PC-3 (cell line): ENCODE data around the gene HRH3. TPM values are rescaled to one million over a fixed set of nuclear protein-coding genes. Genes with fewer than 3 reads are reported as not detected.

Source experiments
- ATAC-seq: fragments of 200-7000 bp; cut with Tn5 transposase; 2 replicates; pipeline ENCODE4 v1.9.1; 2020; ENCODE audit warnings: mild to moderate bottlenecking, moderate library complexity
- BruUV-seq: library from RNA; stranded (reverse); fragments of 400-500 nt; replicated peaks from 2 replicates; lab custom pipeline; 2021; lab: Mats Ljungman, UMichigan
- CTCF ChIA-PET: fragments of 300-600 bp; sonication (Branson Sonifier 250); formaldehyde crosslinking; loops from one replicate; lab custom pipeline; 2022; ENCODE audit warnings: antibody characterized with exemption; lab: Charles Lee
- POLR2A ChIA-PET: fragments of 300-600 bp; sonication (Branson Sonifier 250); formaldehyde crosslinking; loops from one replicate; lab custom pipeline; 2022; ENCODE audit warnings: antibody characterized with exemption; ENCODE audit not compliant: unreplicated experiment; lab: Charles Lee
- DNase-seq: peaks from one replicate; pipeline ENCODE4 v3.0.0-alpha.2; 2015
- H2AFZ ChIP-seq: fragments of 300-600 bp; sonication (generic); 2 replicates; pipeline ENCODE4 v1.6.0; 2016; ENCODE audit warnings: antibody characterized with exemption, low read length
- H3F3A ChIP-seq: fragments of 300-600 bp; sonication (generic); one replicate; pipeline ENCODE4 v1.6.0; 2017; ENCODE audit warnings: antibody characterized with exemption, low read length, control low read depth, mild to moderate bottlenecking; ENCODE audit not compliant: unreplicated experiment
- H3K27ac ChIP-seq: fragments of 300-600 bp; sonication (generic); 2 replicates; pipeline ENCODE4 v1.5.1; 2016; ENCODE audit warnings: mild to moderate bottlenecking, low read length
- H3K27me3 ChIP-seq: fragments of 300-600 bp; sonication (generic); 2 replicates; pipeline ENCODE4 v1.6.1; 2016; ENCODE audit warnings: low read length, mixed read lengths
- H3K36me3 ChIP-seq: fragments of 300-600 bp; sonication (generic); 2 replicates; pipeline ENCODE4 v1.6.1; 2016; ENCODE audit warnings: low read depth, mixed run types, low read length, mixed read lengths
- H3K4me1 ChIP-seq: fragments of 300-600 bp; sonication (generic); 2 replicates; pipeline ENCODE4 v1.5.1; 2016; ENCODE audit warnings: low read length; ENCODE audit not compliant: insufficient read depth
- H3K4me2 ChIP-seq: fragments of 300-600 bp; sonication (generic); 2 replicates; pipeline ENCODE4 v1.6.0; 2016; ENCODE audit warnings: low read length
- H3K4me3 ChIP-seq: fragments of 300-600 bp; sonication (generic); 2 replicates; pipeline ENCODE4 v1.5.1; 2016; ENCODE audit warnings: mild to moderate bottlenecking, low read length, mixed read lengths
- H3K79me2 ChIP-seq: fragments of 300-600 bp; sonication (generic); 2 replicates; pipeline ENCODE4 v1.6.1; 2017; ENCODE audit warnings: low read length, mixed read lengths
- H3K9ac ChIP-seq: fragments of 300-600 bp; sonication (generic); 2 replicates; pipeline ENCODE4 v1.6.0; 2016; ENCODE audit warnings: mild to moderate bottlenecking, low read length
- H3K9me2 ChIP-seq: fragments of 300-600 bp; sonication (generic); replicated peaks from 2 replicates; pipeline ENCODE4 v1.6.1; 2016; ENCODE audit warnings: mixed run types, low read length, mixed read lengths
- H3K9me3 ChIP-seq: fragments of 300-600 bp; sonication (generic); 2 replicates; pipeline ENCODE4 v1.6.1; 2016; ENCODE audit warnings: low read length, mixed read lengths
- H4K20me1 ChIP-seq: fragments of 300-600 bp; sonication (generic); 2 replicates; pipeline ENCODE4 v1.6.1; 2016; ENCODE audit warnings: low read length, mixed read lengths
- CTCF ChIP-seq: fragments of 300-600 bp; sonication (generic); conservative IDR thresholded peaks from 2 replicates; pipeline ENCODE4 v1.5.1; 2017; ENCODE audit warnings: antibody characterized with exemption, low read depth, mild to moderate bottlenecking, low read length
- EZH2 ChIP-seq: fragments of 300-600 bp; sonication (generic); IDR thresholded peaks from one replicate; pipeline ENCODE4 v1.6.1; 2017; ENCODE audit warnings: antibody characterized with exemption, mild to moderate bottlenecking, low read length; ENCODE audit not compliant: unreplicated experiment
- EZH2phosphoT487 ChIP-seq: fragments of 300-600 bp; sonication (generic); IDR thresholded peaks from 2 replicates; pipeline ENCODE4 v1.6.1; 2018; ENCODE audit warnings: mild to moderate bottlenecking, antibody characterized with exemption, low read length, borderline replicate concordance
- intact Hi-C: fragments of 100-400 bp; cut with micrococcal nuclease; formaldehyde crosslinking; loops from 2 replicates; pipeline ENCODE4 v1.9.0; 2023
- total RNA-seq: library from RNA; depleted of rRNA; stranded (reverse); fragments of >200 nt; gene quantifications from 2 replicates; pipeline ENCODE4 v1.2.3, GENCODE V29; 2014

HRH3 gene
- total RNA-seq, 1 experiment from 2014 or later, result not detected

GRCh38 chr20:62168061-62168460, 52.0 kb downstream of the HRH3 start:
- Histone ChIP-seq H3K4me2 (no peak overlapping the region), H3K27ac (no peak overlapping the region), H3K9me2 (no peaks in the 10 kb centered on the region), H3F3A (no peaks in the 10 kb centered on the region), H2AFZ (no peak overlapping the region), H3K27me3 (no peaks in the 10 kb centered on the region), H3K4me3 (no peak overlapping the region), H3K36me3 (peaks cover 20% of the 10 kb centered on the region), H3K9ac (no peak overlapping the region), H3K4me1 (no peaks in the 10 kb centered on the region), H3K79me2 (no peaks in the 10 kb centered on the region), H4K20me1 (no peaks in the 10 kb centered on the region), H3K9me3 (no peaks in the 10 kb centered on the region)
- ATAC-seq (no peak), DNase-seq (no peak)
- CTCF ChIA-PET, result no interaction called here
- no TSS peak for BruUV-seq
- POLR2A ChIA-PET, result no interaction called here
- intact Hi-C loops, result no loop called here
- TF ChIP-seq EZH2phosphoT487 (no peak), CTCF (no peak), EZH2 (no peak)

- Histone ChIP-seq H3F3A (no peaks in the 10 kb centered on the region), H3K4me2 (no peak overlapping the region), H3K9ac (no peak overlapping the region), H4K20me1 (no peaks in the 10 kb centered on the region), H3K9me2 (no peaks in the 10 kb centered on the region), H3K4me1 (no peaks in the 10 kb centered on the region), H3K4me3 (no peak overlapping the region), H3K27ac (no peak overlapping the region), H3K36me3 (peaks cover 20% of the 10 kb centered on the region), H3K9me3 (no peaks in the 10 kb centered on the region), H2AFZ (no peak overlapping the region), H3K27me3 (no peaks in the 10 kb centered on the region), H3K79me2 (no peaks in the 10 kb centered on the region)
- no TSS peak for BruUV-seq
- POLR2A ChIA-PET, result no interaction called here
- DNase-seq, result no peak
- TF ChIP-seq CTCF (no peak), EZH2phosphoT487 (no peak), EZH2 (no peak)
- ATAC-seq, result no peak
- intact Hi-C loops, result no loop called here
- CTCF ChIA-PET, result no interaction called here
Measured at GRCh38 chr20:62167474-62167873, 52.6 kb downstream of the HRH3 start.

- no peaks in the 10 kb centered on the region for H3K79me2 ChIP-seq
- no peaks in the 10 kb centered on the region for H3K9me3 ChIP-seq
- CTCF ChIA-PET, result no interaction called here
- no peak overlapping the region for H2AFZ ChIP-seq
- H3K9ac ChIP-seq, result no peak overlapping the region
- ATAC-seq (no peak), DNase-seq (no peak)
- H3K36me3 ChIP-seq, result peaks cover 29% of the 10 kb centered on the region
- no peak for TF ChIP-seq EZH2phosphoT487
- TF ChIP-seq EZH2, result no peak
- TF ChIP-seq CTCF, result no peak
- peaks cover 7% of the 10 kb centered on the region; the same call in 1 of the 2 replicates for H3K4me1 ChIP-seq
- no peaks in the 10 kb centered on the region for H3K9me2 ChIP-seq
- intact Hi-C loops, result no loop called here
- no peak overlapping the region for H3K4me2 ChIP-seq
- POLR2A ChIA-PET, result no interaction called here
- no peaks in the 10 kb centered on the region for H4K20me1 ChIP-seq
- H3K4me3 ChIP-seq, result no peak overlapping the region
- H3K27me3 ChIP-seq, result no peaks in the 10 kb centered on the region
- no peaks in the 10 kb centered on the region for H3F3A ChIP-seq
- BruUV-seq, result no TSS peak
- H3K27ac ChIP-seq, result no peak overlapping the region
Measured at GRCh38 chr20:62165762-62166399, 54.2 kb downstream of the HRH3 start.
